Endodermal cell (in vitro differentiated cells): ENCODE results near the gene RAPGEF4. TPM values are rescaled to one million over a fixed set of nuclear protein-coding genes. Genes with fewer than 3 reads are reported as not detected.

ENCODE experiments used
- DNase-seq: peaks from one replicate; pipeline ENCODE4 v3.0.0-alpha.2; 2017
- H3K27ac ChIP-seq: 2 replicates; pipeline ENCODE4 v1.5.1; 2013; ENCODE audit warnings: mild to moderate bottlenecking, low read depth, low read length, moderate library complexity
- H3K27me3 ChIP-seq: 2 replicates; pipeline ENCODE4 v1.6.1; 2013; ENCODE audit warnings: mild to moderate bottlenecking, low read length, moderate library complexity; ENCODE audit not compliant: insufficient read depth, control insufficient read depth, poor library complexity, severe bottlenecking
- H3K36me3 ChIP-seq: 2 replicates; pipeline ENCODE4 v1.7.0; 2013; ENCODE audit warnings: mild to moderate bottlenecking, low read length, moderate library complexity; ENCODE audit not compliant: control insufficient read depth, insufficient read depth
- H3K4me1 ChIP-seq: one replicate; pipeline ENCODE4 v1.7.0; 2013; ENCODE audit warnings: low read length; ENCODE audit not compliant: control insufficient read depth, insufficient read depth
- H3K4me3 ChIP-seq: 2 replicates; pipeline ENCODE4 v1.5.1; 2013; ENCODE audit warnings: mild to moderate bottlenecking, low read length, moderate library complexity
- H3K9ac ChIP-seq: 2 replicates; pipeline ENCODE4 v1.6.1; 2013; ENCODE audit warnings: mild to moderate bottlenecking, low read length, moderate library complexity; ENCODE audit not compliant: poor library complexity, severe bottlenecking; ENCODE audit errors: extremely low read depth
- H3K9me3 ChIP-seq: 2 replicates; pipeline ENCODE4 v1.6.1; 2013; ENCODE audit warnings: mild to moderate bottlenecking, low read length, moderate library complexity; ENCODE audit not compliant: control insufficient read depth
- H3K27ac Mint-ChIP-seq: 2 replicates; pipeline ENCODE4 v1.8.0; 2020; ENCODE audit warnings: mixed read lengths
- H3K27me3 Mint-ChIP-seq: 2 replicates; pipeline ENCODE4 v1.8.0; 2021; ENCODE audit warnings: mild to moderate bottlenecking, mixed read lengths; ENCODE audit not compliant: insufficient read depth
- H3K36me3 Mint-ChIP-seq: 2 replicates; pipeline ENCODE4 v1.8.0; 2020; ENCODE audit warnings: low read depth, mixed read lengths
- H3K4me1 Mint-ChIP-seq: 2 replicates; pipeline ENCODE4 v1.8.0; 2020; ENCODE audit warnings: mixed read lengths
- H3K4me3 Mint-ChIP-seq: 2 replicates; pipeline ENCODE4 v1.8.0; 2020; ENCODE audit warnings: mild to moderate bottlenecking, moderate library complexity, mixed read lengths
- H3K9me3 Mint-ChIP-seq: 2 replicates; pipeline ENCODE4 v1.8.0; 2020; ENCODE audit warnings: mild to moderate bottlenecking, mixed read lengths
- CTCF ChIP-seq: fragments of 200-600 bp; sonication (generic); conservative IDR thresholded peaks from 2 replicates; pipeline ENCODE4 v1.5.0; 2021; ENCODE audit warnings: antibody characterized with exemption, mild to moderate bottlenecking
- WGBS, 2 experiments: methylation state at CpG; one replicate each; pipeline versions ENCODE4 v1.1.5 to v1.1.7; 2013; ENCODE audit warnings: missing lambda C conversion rate in 2 of 2, mixed read lengths in 1 of 2; ENCODE audit not compliant: insufficient coverage in 1 of 2, insufficient read length in 1 of 2; 5-methylcytosine and 5-hydroxymethylcytosine counted together
- total RNA-seq, 2 donors: library from RNA; stranded (reverse); fragmentation: NEBNext Ultra II Directional in 1 of 2; extraction: Animal tissue kit (Norgen Biotek cat#: 25700) in 1 of 2; gene quantifications; 2 replicates in 1 of 2; 3 replicates in 1 of 2; pipeline ENCODE4 v1.2.1, GENCODE V29; 2021

Gene RAPGEF4
- total RNA-seq, 2 donors from 2014 or later, result 0.77 to 0.88 TPM

- Mint-ChIP-seq H3K27me3 (no peaks in the 10 kb centered on the region), H3K36me3 (no peaks in the 10 kb centered on the region), H3K4me1 (no peaks in the 10 kb centered on the region), H3K4me3 (no peak overlapping the region), H3K27ac (no peak overlapping the region), H3K9me3 (no peaks in the 10 kb centered on the region)
- no peak for TF ChIP-seq CTCF
- Histone ChIP-seq H3K9me3 (no peaks in the 10 kb centered on the region), H3K4me3 (no peak overlapping the region), H3K9ac (no peak overlapping the region), H3K36me3 (no peaks in the 10 kb centered on the region), H3K27ac (no peak overlapping the region), H3K4me1 (no peaks in the 10 kb centered on the region), H3K27me3 (no peaks in the 10 kb centered on the region)
- DNase-seq, result no peak
- no CpG with 5 or more reads among the region's 1 CpG for WGBS, 2 experiments
These were observed 24.5 kb upstream of the RAPGEF4 start for GRCh38 chr2:172711110-172711509.

- no peaks in the 10 kb centered on the region for H3K9me3 ChIP-seq
- no peak overlapping the region for H3K4me3 Mint-ChIP-seq
- H3K4me1 ChIP-seq, result no peaks in the 10 kb centered on the region
- H3K9ac ChIP-seq, result no peak overlapping the region
- H3K27ac ChIP-seq, result no peak overlapping the region
- no peak overlapping the region for H3K4me3 ChIP-seq
- H3K9me3 Mint-ChIP-seq, result no peaks in the 10 kb centered on the region
- no peaks in the 10 kb centered on the region for H3K27me3 ChIP-seq
- H3K36me3 Mint-ChIP-seq, result no peaks in the 10 kb centered on the region
- TF ChIP-seq CTCF, result no peak
- H3K4me1 Mint-ChIP-seq, result no peaks in the 10 kb centered on the region
- WGBS, 2 experiments, result 94 to 97% methylated on average over 7 to 13 of the region's 13 CpGs
- no peaks in the 10 kb centered on the region for H3K27me3 Mint-ChIP-seq
- H3K27ac Mint-ChIP-seq, result no peak overlapping the region
- no peak for DNase-seq
- no peaks in the 10 kb centered on the region for H3K36me3 ChIP-seq
These were observed 23.4 kb upstream of the RAPGEF4 start for GRCh38 chr2:172712251-172712650.

GRCh38 chr2:172713365-172713875, 22.2 kb upstream of the RAPGEF4 start:
- Histone ChIP-seq H3K9me3 (no peaks in the 10 kb centered on the region), H3K27me3 (no peaks in the 10 kb centered on the region), H3K36me3 (no peaks in the 10 kb centered on the region), H3K4me3 (no peak overlapping the region), H3K4me1 (no peaks in the 10 kb centered on the region), H3K27ac (no peak overlapping the region), H3K9ac (no peak overlapping the region)
- DNase-seq, result no peak
- no peaks in the 10 kb centered on the region for H3K4me1 Mint-ChIP-seq
- H3K27me3 Mint-ChIP-seq, result no peaks in the 10 kb centered on the region
- H3K4me3 Mint-ChIP-seq, result no peak overlapping the region
- H3K9me3 Mint-ChIP-seq, result no peaks in the 10 kb centered on the region
- no peak for TF ChIP-seq CTCF
- H3K27ac Mint-ChIP-seq, result no peak overlapping the region
- H3K36me3 Mint-ChIP-seq, result no peaks in the 10 kb centered on the region
- 94 to 97% methylated on average over 8 to 16 of the region's 16 CpGs for WGBS, 2 experiments
